Vagina (tissue), 2 donors: ENCODE data around the gene SGTA. TPM values are rescaled to one million over a fixed set of nuclear protein-coding genes. Genes with fewer than 3 reads are reported as not detected.
"Not testable (repeated sequence)": the region's sequence is repeated elsewhere in the genome, so short reads cannot be mapped to it uniquely, and the experiment has no call there.

Experiments used
- DNase-seq, 2 donors: peaks; one replicate each; pipeline ENCODE4 v3.0.0-alpha.2; 2017; ENCODE audit errors: extremely low spot score in 2 of 2
- H3K27ac ChIP-seq: fragments of 200-600 bp; sonication (generic); one replicate; pipeline ENCODE4 v1.5.1; 2019
- H3K27me3 ChIP-seq: fragments of 200-600 bp; sonication (generic); one replicate; pipeline ENCODE4 v1.5.1; 2019
- H3K36me3 ChIP-seq, 2 donors: fragments of 200-600 bp; sonication (generic); one replicate each; pipeline ENCODE4 v1.5.1; 2017 to 2019
- H3K4me1 ChIP-seq: fragments of 200-600 bp; sonication (generic); one replicate; pipeline ENCODE4 v1.5.1; 2019
- H3K4me3 ChIP-seq, 2 donors: fragments of 200-600 bp; sonication (generic); 1 replicate in 1 of 2; 2 replicates in 1 of 2; pipeline ENCODE4 v1.5.1; 2016 to 2019
- H3K9me3 ChIP-seq: fragments of 200-600 bp; sonication (generic); one replicate; pipeline ENCODE4 v1.5.1; 2019
- CTCF ChIP-seq, 3 experiments: fragments of 450-650 bp in 2 of 3; fragments of 200-600 bp in 1 of 3; sonication (generic) in 1 of 3; IDR thresholded peaks; one replicate each; pipeline ENCODE4 v1.5.1; 2017 to 2019; ENCODE audit warnings: antibody characterized with exemption in 3 of 3, mild to moderate bottlenecking in 2 of 3, moderate library complexity in 2 of 3
- POLR2A ChIP-seq, 2 donors: fragments of 450-650 bp; IDR thresholded peaks; one replicate each; pipeline ENCODE4 v1.6.1; 2017; ENCODE audit warnings: antibody characterized with exemption in 2 of 2, mild to moderate bottlenecking in 2 of 2, moderate library complexity in 2 of 2
- POLR2AphosphoS5 ChIP-seq, 2 donors: sonication (generic); formaldehyde crosslinking; IDR thresholded peaks; one replicate each; pipeline ENCODE4 v1.9.0; 2017; ENCODE audit warnings: antibody characterized with exemption in 2 of 2, mild to moderate bottlenecking in 2 of 2, low read depth in 1 of 2; ENCODE audit not compliant: insufficient read depth in 1 of 2
- intact Hi-C: fragments of 100-400 bp; cut with DNase I; formaldehyde crosslinking; loops from one replicate; pipeline ENCODE4 v1.15.1; 2023
- total RNA-seq: library from RNA; depleted of rRNA; stranded (reverse); fragments of >200 nt; gene quantifications from one replicate; pipeline ENCODE4 v1.2.3, GENCODE V29; 2016

SGTA gene
- total RNA-seq, 1 donor from 2014 or later: 58.4 TPM

DNA sequence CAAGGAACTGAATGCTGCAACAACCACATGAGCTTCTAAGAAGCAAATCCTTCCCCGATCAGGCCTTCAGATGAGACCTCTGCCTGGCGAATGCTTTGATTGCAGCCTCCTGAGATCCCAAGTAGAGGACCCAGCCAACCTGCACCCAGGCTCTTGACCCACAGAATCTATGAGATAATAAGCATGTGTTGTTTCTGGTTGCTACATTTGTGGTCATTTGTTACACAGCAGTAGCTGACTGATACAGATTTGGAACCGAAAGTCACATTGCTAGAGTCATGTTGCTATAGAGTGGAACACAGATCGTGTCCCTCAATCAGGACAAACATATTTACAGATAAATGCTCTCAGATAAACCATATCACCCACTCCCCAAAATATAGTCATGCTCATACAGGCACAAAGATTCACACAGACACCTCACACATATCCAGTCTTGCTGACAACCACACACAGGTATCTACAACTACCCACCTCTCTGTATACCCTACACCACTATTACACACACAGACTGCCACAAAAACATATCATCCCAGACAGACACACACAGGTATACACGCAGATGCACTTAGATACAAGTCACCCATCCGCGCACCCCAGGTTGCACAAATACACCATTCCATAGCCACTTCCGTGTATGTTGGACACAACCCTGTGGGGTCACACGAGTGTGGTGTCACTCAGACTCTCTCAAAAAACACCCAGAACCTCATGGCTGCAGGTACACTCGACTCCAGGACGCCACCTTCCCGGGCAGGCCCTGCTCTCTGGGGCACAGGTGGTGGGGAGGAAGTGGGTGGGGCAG, 67.4 kb downstream of the SGTA start:
- H3K4me3 ChIP-seq: no peak overlapping the region
- H3K27ac ChIP-seq: no peak overlapping the region
- H3K9me3 ChIP-seq: peaks cover 3% of the 10 kb centered on the region
- no peaks in the 10 kb centered on the region for H3K36me3 ChIP-seq
- no peak for DNase-seq
- H3K27me3 ChIP-seq: no peaks in the 10 kb centered on the region
- peaks cover 7% of the 10 kb centered on the region for H3K4me1 ChIP-seq
- intact Hi-C loops: loop anchor here (5.0 kb wide), 1 partner anchor 48 kb away; no protein-coding TSS in a partner anchor
- TF ChIP-seq POLR2AphosphoS5 (IDR thresholded peaks at IDR 0.05; ENCODE audit: insufficient read depth in 1 of 2, low read depth in 1 of 2): no peak

GRCh38 chr19:2714531-2715269, 68.4 kb downstream of the SGTA start:
- Histone ChIP-seq H3K27me3 (no peaks in the 10 kb centered on the region), H3K27ac (no peak overlapping the region), H3K4me1 (no peaks in the 10 kb centered on the region), H3K4me3 (no peak overlapping the region), H3K36me3 (no peaks in the 10 kb centered on the region), H3K9me3 (peaks cover 3% of the 10 kb centered on the region)
- no peak for TF ChIP-seq POLR2A (IDR thresholded peaks at IDR 0.05)
- TF ChIP-seq CTCF (IDR thresholded peaks at IDR 0.05): no peak
- no peak for TF ChIP-seq POLR2AphosphoS5 (IDR thresholded peaks at IDR 0.05; ENCODE audit: insufficient read depth in 1 of 2, low read depth in 1 of 2)
- DNase-seq: no peak
- intact Hi-C loops: loop anchor here (5.0 kb wide), 1 partner anchor 47 kb away; no protein-coding TSS in a partner anchor

DNA sequence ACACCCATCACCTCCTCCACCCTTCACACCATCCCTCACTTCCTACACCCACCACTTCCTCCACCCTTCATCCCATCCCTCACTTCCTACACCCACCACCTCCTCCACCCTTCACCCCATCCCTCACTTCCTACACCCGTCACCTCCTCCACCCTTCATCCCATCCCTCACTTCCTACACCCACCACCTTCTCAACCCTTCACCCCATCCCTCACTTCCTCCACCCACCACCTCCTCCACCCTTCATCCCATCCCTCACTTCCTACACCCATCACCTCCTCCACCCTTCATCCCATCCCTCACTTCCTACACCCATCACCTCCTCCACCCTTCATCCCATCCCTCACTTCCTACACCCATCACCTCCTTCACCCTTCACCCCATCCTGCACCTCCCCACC, 69.0 kb downstream of the SGTA start:
- H3K27me3 ChIP-seq, H3K4me1 ChIP-seq, H3K9me3 ChIP-seq, H3K4me3 ChIP-seq, H3K27ac ChIP-seq, intact Hi-C loops, H3K36me3 ChIP-seq, DNase-seq: not testable (repeated sequence)

GRCh38 chr19:2713170-2713569, 69.9 kb downstream of the SGTA start:
- H3K36me3 ChIP-seq, DNase-seq, H3K27me3 ChIP-seq, H3K9me3 ChIP-seq, H3K4me1 ChIP-seq, intact Hi-C loops, H3K27ac ChIP-seq, H3K4me3 ChIP-seq: not testable (repeated sequence)

DNA sequence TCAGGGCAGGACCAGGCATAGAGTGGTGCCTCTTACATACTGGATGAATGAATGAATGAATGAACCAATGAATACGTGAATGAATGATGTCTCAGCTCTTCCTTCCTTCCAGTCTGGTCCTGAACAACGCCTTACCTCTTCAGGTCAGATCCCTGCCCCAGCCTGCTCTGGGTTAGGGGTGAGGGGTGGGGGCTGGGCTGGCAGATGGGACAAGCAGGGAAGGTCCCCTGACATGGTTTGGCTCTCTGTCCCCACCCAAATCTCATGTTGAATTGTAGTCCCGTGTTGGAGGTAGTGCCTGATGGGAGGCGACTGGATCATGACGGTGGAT, 71.2 kb downstream of the SGTA start:
- TF ChIP-seq CTCF (IDR thresholded peaks at IDR 0.05): no peak
- TF ChIP-seq POLR2A (IDR thresholded peaks at IDR 0.05): no peak
- TF ChIP-seq POLR2AphosphoS5 (IDR thresholded peaks at IDR 0.05; ENCODE audit: insufficient read depth in 1 of 2, low read depth in 1 of 2): no peak
- H3K4me1 ChIP-seq: no peaks in the 10 kb centered on the region
- no peak overlapping the region for H3K27ac ChIP-seq
- DNase-seq: no peak
- H3K9me3 ChIP-seq: peaks cover 3% of the 10 kb centered on the region
- no peaks in the 10 kb centered on the region for H3K36me3 ChIP-seq
- no peak overlapping the region for H3K4me3 ChIP-seq
- intact Hi-C loops: no loop called here
- no peaks in the 10 kb centered on the region for H3K27me3 ChIP-seq

DNA sequence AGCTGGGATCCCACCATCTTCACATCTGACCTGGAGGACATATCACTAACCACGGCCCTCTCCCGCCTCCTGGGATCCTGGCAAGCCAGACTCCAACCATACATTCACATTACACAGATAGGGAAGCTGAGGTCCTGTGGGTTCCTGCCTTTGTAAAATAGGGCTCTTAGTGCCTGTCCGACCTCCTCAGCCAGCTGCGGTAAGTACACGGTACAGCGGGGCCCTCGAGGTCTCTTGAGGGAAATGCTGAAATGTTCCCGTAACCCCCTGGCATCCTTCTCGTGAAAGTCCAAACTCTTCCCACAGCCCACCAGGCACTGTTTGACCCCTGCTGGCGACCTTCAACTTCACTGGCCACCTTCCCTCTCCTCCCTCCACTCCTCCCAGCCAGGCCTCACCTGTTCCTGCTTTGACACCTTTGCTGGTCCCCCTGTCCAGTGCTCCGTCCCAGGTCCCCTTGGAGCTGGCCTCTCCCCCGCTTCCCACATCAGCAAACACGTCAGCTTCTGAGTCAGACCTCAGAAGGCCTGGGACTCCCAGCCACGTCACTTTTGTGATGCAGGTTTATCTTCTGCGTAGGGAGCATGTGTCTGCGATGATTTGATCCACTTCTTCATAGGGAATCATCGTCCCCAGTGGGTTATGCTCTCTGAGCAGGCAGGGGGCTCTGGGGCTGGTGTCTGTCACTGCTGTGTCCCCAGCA, 71.8 kb downstream of the SGTA start:
- intact Hi-C loops: no loop called here
- H3K4me3 ChIP-seq: no peak overlapping the region
- H3K4me1 ChIP-seq: no peaks in the 10 kb centered on the region
- no peak for DNase-seq
- no peak for TF ChIP-seq POLR2AphosphoS5 (IDR thresholded peaks at IDR 0.05; ENCODE audit: insufficient read depth in 1 of 2, low read depth in 1 of 2)
- no peak for TF ChIP-seq POLR2A (IDR thresholded peaks at IDR 0.05)
- TF ChIP-seq CTCF (IDR thresholded peaks at IDR 0.05): no peak
- no peaks in the 10 kb centered on the region for H3K36me3 ChIP-seq
- H3K27ac ChIP-seq: no peak overlapping the region
- H3K9me3 ChIP-seq: peaks cover 3% of the 10 kb centered on the region
- H3K27me3 ChIP-seq: no peaks in the 10 kb centered on the region
